Subcutaneous adipose tissue (tissue), 4 donors: Measurements from ENCODE around the gene TMEM39B. TPM values are rescaled to one million over a fixed set of nuclear protein-coding genes. Genes with fewer than 3 reads are reported as not detected.

ENCODE experiments used
- CTCF ChIP-seq: fragments of 450-650 bp; IDR thresholded peaks from one replicate; pipeline ENCODE4 v1.5.1; 2016; ENCODE audit warnings: low read depth, mild to moderate bottlenecking, control low read depth, antibody characterized with exemption, moderate library complexity
- total RNA-seq, 4 donors: library from RNA; depleted of rRNA; stranded (reverse); fragments of >200 nt; gene quantifications; one replicate each; pipeline ENCODE4 v1.1.0, GENCODE V29; 2016

Gene TMEM39B
- total RNA-seq, 4 donors from 2014 or later: 1.8 to 6.8 (median 4.7) TPM

GRCh38 chr1:32115496-32115895, 42.8 kb downstream of the TMEM39B start:
- TF ChIP-seq CTCF: no peak

GRCh38 chr1:32116531-32116930, 43.8 kb downstream of the TMEM39B start:
- TF ChIP-seq CTCF: no peak

DNA sequence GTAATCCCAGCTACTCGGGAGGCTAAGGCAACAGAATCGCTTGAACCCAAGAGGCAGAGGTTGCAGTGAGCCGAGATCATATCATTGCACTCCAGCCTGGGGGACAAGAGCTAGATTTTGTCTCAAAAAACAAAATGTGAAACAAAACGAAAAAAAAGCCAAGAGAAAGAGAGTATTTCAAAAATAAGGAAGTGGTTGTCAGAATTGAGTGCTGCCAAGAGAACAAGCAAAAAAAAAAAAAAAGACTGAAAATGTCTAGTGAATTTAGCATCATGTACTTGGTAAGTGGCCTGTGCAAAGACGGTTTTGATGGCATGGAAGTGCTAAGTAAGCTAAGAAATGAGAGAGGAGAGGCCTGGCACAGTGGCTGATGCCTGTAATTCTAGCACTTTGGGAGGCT, 49.4 kb downstream of the TMEM39B start:
- no peak for TF ChIP-seq CTCF

GRCh38 chr1:32125313-32125712, 52.6 kb downstream of the TMEM39B start:
- TF ChIP-seq CTCF: no peak

- no peak for TF ChIP-seq CTCF
Measured at GRCh38 chr1:32126770-32127169, 54.0 kb downstream of the TMEM39B start.

- no peak for TF ChIP-seq CTCF
Measured at GRCh38 chr1:32127409-32128198, 54.9 kb downstream of the TMEM39B start.

GRCh38 chr1:32128479-32128878, 55.7 kb downstream of the TMEM39B start:
- no peak for TF ChIP-seq CTCF
